EL (cell line): Measurements from ENCODE around the gene ACP6.
"Not testable (repeated sequence)": the region's sequence is repeated elsewhere in the genome, so short reads cannot be mapped to it uniquely, and the experiment has no call there.

Experiments
- DNase-seq: peaks from one replicate; pipeline ENCODE4 v3.0.0-alpha.2; 2016

ACP6 gene

GRCh38 chr1:147670319-147671001 is at the start of gene ACP6:
Gene ACP6 (minus strand): TSS chr1:147670524. CDS start chr1:147670048, 476 bp downstream.
- peak; percentile 94 for DNase-seq

GRCh38 chr1:147719711-147720225 is 49.4 kb upstream of the ACP6 start:
- DNase-seq = no peak

- DNase-seq = no peak
Measured at GRCh38 chr1:147719029-147719698, 48.8 kb upstream of the ACP6 start.

- DNase-seq = no peak
Measured at GRCh38 chr1:147717706-147718097, 47.4 kb upstream of the ACP6 start.

- DNase-seq = no peak
Measured at GRCh38 chr1:147717051-147717705, 46.9 kb upstream of the ACP6 start.

GRCh38 chr1:147712605-147713004 is 42.3 kb upstream of the ACP6 start:
- DNase-seq = no peak

GRCh38 chr1:147700042-147701006 is 30.0 kb upstream of the ACP6 start:
- DNase-seq = peak; percentile 67

- DNase-seq = no peak
Measured at GRCh38 chr1:147699686-147700041, 29.3 kb upstream of the ACP6 start.

GRCh38 chr1:147683163-147683763 is 12.9 kb upstream of the ACP6 start:
- DNase-seq = no peak

- not testable (repeated sequence) for DNase-seq
Measured at GRCh38 chr1:147680608-147681235, 10.4 kb upstream of the ACP6 start.

GRCh38 chr1:147677681-147678080 is 7.4 kb upstream of the ACP6 start:
- DNase-seq = not testable (repeated sequence)

- peak; percentile 73 for DNase-seq
Measured at GRCh38 chr1:147676311-147677085, 6.2 kb upstream of the ACP6 start.

- DNase-seq = no peak
Measured at GRCh38 chr1:147673816-147674215, 3.5 kb upstream of the ACP6 start.

- DNase-seq = peak; percentile 26
Measured at GRCh38 chr1:147673406-147673805, 3.1 kb upstream of the ACP6 start.

- DNase-seq = peak; percentile 61
Measured at GRCh38 chr1:147669469-147670318, 630 bp downstream of the ACP6 start.

- DNase-seq = no peak
Measured at GRCh38 chr1:147665521-147665920, 4.8 kb downstream of the ACP6 start.

GRCh38 chr1:147664206-147664605 is 6.1 kb downstream of the ACP6 start:
- no peak for DNase-seq

GRCh38 chr1:147654511-147654910 is 15.8 kb downstream of the ACP6 start:
- no peak for DNase-seq

GRCh38 chr1:147652306-147652705 is 18.0 kb downstream of the ACP6 start:
- no peak for DNase-seq

GRCh38 chr1:147651466-147651865 is 18.9 kb downstream of the ACP6 start:
- DNase-seq = no peak
